Body of pancreas (tissue), 4 donors: ENCODE results near the gene CTXN2.

ENCODE experiments used
- CTCF ChIP-seq, 7 experiments: fragments of 450-650 bp in 4 of 7; fragments of 200-600 bp in 3 of 7; sonication (generic) in 3 of 7; IDR thresholded peaks; one replicate each; pipeline ENCODE4 v1.5.1; 2016 to 2019; ENCODE audit warnings: antibody characterized with exemption in 7 of 7
- POLR2A ChIP-seq, 3 donors: fragments of 450-650 bp; IDR thresholded peaks; one replicate each; pipeline ENCODE4 v1.6.1; 2016; ENCODE audit warnings: antibody characterized with exemption in 3 of 3, mild to moderate bottlenecking in 2 of 3

DNA sequence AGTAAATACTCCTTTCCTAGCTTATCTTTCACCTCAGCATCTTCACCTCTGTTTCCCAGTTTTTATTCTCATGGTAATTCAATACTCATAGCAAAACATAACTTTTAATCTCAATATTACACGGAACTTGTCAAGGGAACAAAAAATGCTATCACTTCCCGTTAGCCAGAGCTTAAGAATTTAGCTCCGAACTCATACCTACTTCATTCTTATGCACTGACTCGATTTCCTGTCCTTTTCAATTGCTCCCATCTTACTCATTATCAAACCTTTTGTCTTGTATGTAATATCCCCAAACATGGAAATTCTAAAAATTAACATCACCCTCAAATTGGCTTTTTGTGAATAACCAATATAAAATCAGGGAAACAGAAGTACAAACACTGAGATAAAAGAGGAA is 41.6 kb upstream of the CTXN2 start:
- TF ChIP-seq POLR2A (IDR thresholded peaks at IDR 0.05) (no peak), CTCF (IDR thresholded peaks at IDR 0.05) (no peak)
